Measurements from ENCODE around the gene MAPKAP1.

- no peak for TF ChIP-seq ZNF564 (CRISPR knock-in tag; IDR thresholded peaks at IDR 0.05)
- no peak for TF ChIP-seq CTCF (CRISPR knock-in tag; IDR thresholded peaks at IDR 0.05)
- no peak for TF ChIP-seq ZNF460 (CRISPR knock-in tag; IDR thresholded peaks at IDR 0.05; ENCODE audit: borderline replicate concordance)
Observed at GRCh38 chr9:125544484-125544883, 162.5 kb downstream of the MAPKAP1 start.

Measured in HepG2 (cell line).